KOPT-K1 (cell line): ENCODE results near the gene BICC1.

Experiments used
- H3K27ac ChIP-seq: fragments of 200-600 bp; sonication (generic); 2 replicates; pipeline ENCODE4 v1.5.1; 2016; ENCODE audit warnings: antibody characterized with exemption, mild to moderate bottlenecking, low read depth, low read length; ENCODE audit not compliant: poor library complexity, severe bottlenecking
- H3K36me3 ChIP-seq: fragments of 200-600 bp; sonication (generic); 2 replicates; pipeline ENCODE4 v1.5.1; 2017; ENCODE audit warnings: antibody characterized with exemption, mild to moderate bottlenecking, low read length, moderate library complexity; ENCODE audit not compliant: insufficient read depth
- H3K9me3 ChIP-seq: fragments of 200-600 bp; sonication (generic); 2 replicates; pipeline ENCODE4 v1.5.1; 2017; ENCODE audit warnings: antibody characterized with exemption, low read length, mild to moderate bottlenecking; ENCODE audit not compliant: insufficient read depth, poor library complexity, severe bottlenecking

Gene BICC1

DNA sequence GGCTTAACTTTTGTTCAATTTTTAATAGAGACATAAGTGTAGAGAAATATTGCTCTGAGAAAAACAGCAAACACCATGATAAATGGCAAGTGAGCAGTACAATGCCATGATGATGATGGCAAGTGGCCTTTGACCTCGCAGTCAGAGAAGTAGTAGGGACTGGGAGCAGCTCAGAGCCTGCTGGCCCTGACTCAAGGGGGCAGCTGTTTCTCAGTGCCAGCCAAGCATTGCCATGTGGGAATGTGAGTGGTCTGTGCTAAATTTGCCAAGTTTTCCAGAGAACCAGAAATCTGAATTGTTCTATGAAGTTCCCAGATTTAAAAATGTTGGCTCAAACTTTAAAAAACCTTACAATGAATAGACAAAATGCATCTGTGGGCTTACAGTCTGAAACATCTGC lies 187.9 kb downstream of the BICC1 start:
- H3K27ac ChIP-seq = no peak overlapping the region
- H3K9me3 ChIP-seq = no peaks in the 10 kb centered on the region
- H3K36me3 ChIP-seq = no peaks in the 10 kb centered on the region

DNA sequence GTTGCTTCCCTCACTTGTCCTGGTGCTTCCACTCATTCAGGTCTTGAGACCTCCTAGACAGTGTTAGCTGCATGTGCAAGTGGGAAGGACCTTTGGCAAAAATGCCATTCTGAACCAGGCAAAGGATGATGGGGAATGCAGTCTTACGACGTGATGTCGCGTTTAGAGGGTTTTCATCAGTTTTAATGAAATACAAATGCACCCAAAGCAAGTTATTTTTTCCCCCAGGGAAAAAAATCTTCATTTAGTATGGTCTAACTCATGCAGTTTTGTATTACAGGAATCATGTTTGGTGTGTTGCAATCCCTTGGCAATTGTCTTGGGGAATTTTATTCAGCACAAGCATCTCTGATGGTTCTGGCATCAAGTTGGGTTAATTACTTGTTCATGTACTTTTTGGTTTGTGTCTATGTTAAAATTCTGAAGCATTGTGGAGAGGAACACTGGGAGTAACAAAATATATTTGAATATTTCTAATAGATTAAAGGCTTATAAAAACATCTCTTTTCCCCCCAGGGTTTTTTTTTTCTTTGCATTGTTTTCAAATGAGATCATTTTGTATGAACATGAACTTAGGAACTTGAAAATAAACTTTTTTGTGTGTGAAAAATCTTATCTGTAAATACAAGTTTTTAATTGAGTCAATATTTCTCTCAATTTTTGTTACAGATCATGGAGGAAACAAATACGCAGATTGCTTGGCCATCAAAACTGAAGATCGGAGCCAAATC lies 188.9 kb downstream of the BICC1 start:
- Histone ChIP-seq H3K27ac (no peak overlapping the region), H3K9me3 (no peaks in the 10 kb centered on the region), H3K36me3 (no peaks in the 10 kb centered on the region)

DNA sequence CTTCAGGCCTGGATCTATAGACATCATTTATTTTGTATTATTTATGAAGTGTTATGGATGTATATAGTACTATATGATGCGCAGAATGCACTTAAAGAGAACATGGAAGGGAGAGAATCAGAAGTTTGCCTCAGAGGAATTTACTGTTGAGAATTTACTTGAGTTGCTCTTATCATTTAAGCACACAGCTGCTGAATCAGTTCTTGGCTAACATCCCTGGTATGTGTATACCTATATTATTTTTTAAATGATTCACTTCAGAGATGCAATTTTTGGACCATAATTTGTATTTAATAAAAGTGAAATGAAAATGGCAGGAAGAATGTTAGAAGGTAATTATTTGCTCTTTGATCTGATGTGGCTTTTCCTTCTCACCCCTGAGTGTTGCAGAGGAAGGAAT lies 191.6 kb downstream of the BICC1 start:
- no peaks in the 10 kb centered on the region for H3K9me3 ChIP-seq
- H3K36me3 ChIP-seq = no peaks in the 10 kb centered on the region
- H3K27ac ChIP-seq = no peak overlapping the region

GRCh38 chr10:58704671-58705141 lies 192.0 kb downstream of the BICC1 start:
- Histone ChIP-seq H3K36me3 (no peaks in the 10 kb centered on the region), H3K27ac (no peak overlapping the region), H3K9me3 (no peaks in the 10 kb centered on the region)

GRCh38 chr10:58706836-58707235 lies 194.2 kb downstream of the BICC1 start:
- Histone ChIP-seq H3K9me3 (no peaks in the 10 kb centered on the region), H3K27ac (no peak overlapping the region), H3K36me3 (no peaks in the 10 kb centered on the region)

DNA sequence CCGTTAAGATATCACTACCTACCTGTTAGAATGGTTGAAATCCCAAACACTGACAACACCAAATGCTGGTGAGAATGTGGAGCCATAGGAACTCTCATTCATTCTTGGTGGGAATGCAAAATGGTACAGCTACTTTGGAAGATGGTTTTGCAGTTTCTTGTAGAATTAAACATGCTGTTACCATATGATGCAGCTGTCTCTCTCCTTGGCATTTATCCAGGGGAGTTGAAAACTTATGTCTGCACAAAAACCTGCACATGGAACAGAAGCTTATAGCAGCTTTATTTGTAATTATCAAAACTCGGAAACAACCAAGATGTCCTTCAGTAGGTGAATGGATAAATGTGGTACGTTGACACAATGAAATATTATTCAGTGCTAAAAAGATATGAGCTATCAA lies 199.5 kb downstream of the BICC1 start:
- no peaks in the 10 kb centered on the region for H3K9me3 ChIP-seq
- no peak overlapping the region for H3K27ac ChIP-seq
- H3K36me3 ChIP-seq = no peaks in the 10 kb centered on the region

- H3K9me3 ChIP-seq = no peaks in the 10 kb centered on the region
- H3K27ac ChIP-seq = no peak overlapping the region
- no peaks in the 10 kb centered on the region for H3K36me3 ChIP-seq
Measured at GRCh38 chr10:58712982-58713381, 200.3 kb downstream of the BICC1 start.

- H3K9me3 ChIP-seq = no peaks in the 10 kb centered on the region
- H3K36me3 ChIP-seq = no peaks in the 10 kb centered on the region
- no peak overlapping the region for H3K27ac ChIP-seq
Measured at GRCh38 chr10:58714409-58714808, 201.7 kb downstream of the BICC1 start.

DNA sequence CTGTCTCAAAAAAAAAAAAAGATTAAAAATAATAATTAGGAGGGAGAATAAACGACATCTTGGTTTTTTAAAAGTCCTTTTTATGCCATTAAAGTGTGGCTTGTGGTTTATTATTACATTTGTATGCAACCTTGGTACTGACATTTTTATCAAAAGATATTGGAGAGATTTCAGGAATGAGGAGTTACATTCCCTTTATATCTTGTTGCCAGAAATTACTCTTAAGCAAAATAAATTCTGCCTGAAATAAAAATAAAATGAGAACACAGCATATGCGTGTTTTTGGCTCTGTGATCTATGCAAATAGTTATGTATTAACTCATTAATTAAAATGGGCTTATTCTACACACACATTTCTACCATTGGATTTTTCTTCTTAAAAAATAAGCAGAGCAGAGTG lies 202.4 kb downstream of the BICC1 start:
- H3K27ac ChIP-seq = no peak overlapping the region
- no peaks in the 10 kb centered on the region for H3K9me3 ChIP-seq
- no peaks in the 10 kb centered on the region for H3K36me3 ChIP-seq

- Histone ChIP-seq H3K36me3 (no peaks in the 10 kb centered on the region), H3K27ac (no peak overlapping the region), H3K9me3 (no peaks in the 10 kb centered on the region)
Measured at GRCh38 chr10:58718596-58718995, 205.9 kb downstream of the BICC1 start.

GRCh38 chr10:58721601-58722281 lies 209.1 kb downstream of the BICC1 start:
- no peaks in the 10 kb centered on the region for H3K9me3 ChIP-seq
- no peaks in the 10 kb centered on the region for H3K36me3 ChIP-seq
- no peak overlapping the region for H3K27ac ChIP-seq

DNA sequence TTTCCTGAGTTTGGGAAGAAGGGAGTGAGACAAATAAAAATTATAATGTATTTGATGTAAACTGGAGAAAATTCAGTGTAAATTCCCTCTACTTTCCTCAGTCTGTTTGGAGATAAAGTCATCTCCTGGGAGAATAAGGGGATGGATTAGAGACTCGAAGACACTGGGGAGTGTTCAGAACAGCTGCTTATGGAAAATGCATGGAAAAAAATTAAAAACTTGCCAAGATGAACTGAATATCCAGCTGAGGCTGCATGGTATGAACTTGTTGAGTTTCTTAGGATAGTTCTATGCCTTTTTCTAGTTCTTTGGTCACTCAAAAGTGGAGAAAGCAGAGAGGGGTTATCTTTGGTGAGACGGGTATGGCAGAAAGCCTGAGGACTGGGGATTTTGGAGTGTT lies 210.5 kb downstream of the BICC1 start:
- Histone ChIP-seq H3K27ac (no peak overlapping the region), H3K36me3 (no peaks in the 10 kb centered on the region), H3K9me3 (no peaks in the 10 kb centered on the region)

GRCh38 chr10:58723966-58724365 lies 211.3 kb downstream of the BICC1 start:
- Histone ChIP-seq H3K36me3 (no peaks in the 10 kb centered on the region), H3K27ac (no peak overlapping the region), H3K9me3 (no peaks in the 10 kb centered on the region)

- Histone ChIP-seq H3K36me3 (no peaks in the 10 kb centered on the region), H3K27ac (no peak overlapping the region), H3K9me3 (no peaks in the 10 kb centered on the region)
Measured at GRCh38 chr10:58724781-58725180, 212.1 kb downstream of the BICC1 start.

DNA sequence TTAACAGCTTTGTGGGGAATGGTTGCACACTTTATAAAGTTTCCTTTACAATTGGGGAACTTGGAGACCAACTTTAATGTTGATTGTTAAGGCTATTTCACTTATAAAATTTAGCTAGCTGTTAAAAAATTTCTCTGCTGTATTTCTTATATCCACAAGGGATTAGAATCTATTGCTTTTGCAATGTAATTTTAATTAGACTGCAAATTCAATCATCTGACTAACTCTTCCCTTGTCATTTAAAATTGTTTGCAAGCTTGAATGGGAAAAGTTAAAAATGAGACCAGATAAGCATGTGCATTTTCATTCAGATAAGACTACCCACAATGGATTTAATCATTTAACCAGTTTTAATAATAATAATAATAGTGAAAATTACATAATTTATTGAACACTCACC lies 213.2 kb downstream of the BICC1 start:
- H3K36me3 ChIP-seq = no peaks in the 10 kb centered on the region
- no peaks in the 10 kb centered on the region for H3K9me3 ChIP-seq
- H3K27ac ChIP-seq = no peak overlapping the region

DNA sequence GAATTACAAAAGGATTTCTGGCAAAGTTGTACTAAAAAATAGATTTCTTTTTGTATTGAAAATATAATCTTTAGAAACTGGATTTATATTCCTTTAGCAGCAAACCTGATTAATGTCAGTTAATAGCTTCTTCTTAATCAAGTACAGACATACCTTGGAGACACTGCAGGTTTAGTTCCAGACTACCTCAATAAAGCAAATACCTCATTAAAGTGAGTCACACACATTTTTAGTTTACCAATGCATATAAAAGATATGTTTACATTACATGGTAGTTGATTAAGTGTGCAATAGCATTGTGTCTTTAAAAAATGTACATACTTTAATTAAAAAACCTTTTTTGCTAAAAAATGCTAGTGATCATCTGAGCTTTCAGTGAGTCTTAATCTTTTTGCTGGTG lies 215.0 kb downstream of the BICC1 start:
- H3K27ac ChIP-seq = no peak overlapping the region
- no peaks in the 10 kb centered on the region for H3K36me3 ChIP-seq
- H3K9me3 ChIP-seq = no peaks in the 10 kb centered on the region
